ENCODE results near the gene CTNND2.

Gene CTNND2

DNA sequence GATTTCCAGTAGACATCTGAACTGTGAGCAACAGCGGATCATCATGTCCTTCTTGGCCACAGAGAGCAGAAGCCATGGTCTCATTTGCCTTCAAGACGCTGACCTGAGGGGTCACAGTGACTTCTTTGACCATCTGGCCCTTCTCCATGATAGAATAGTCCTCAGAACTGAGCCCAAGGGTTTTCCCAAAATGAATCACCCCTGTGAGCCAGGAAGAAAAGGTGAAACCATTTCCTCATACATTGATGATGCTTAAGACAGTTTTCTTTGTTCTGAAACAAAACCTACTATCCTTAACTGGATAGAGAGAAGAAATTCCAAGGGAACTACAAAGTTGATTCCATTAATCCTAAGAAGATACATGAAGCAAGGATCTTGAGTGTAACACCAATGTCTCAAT is 503.9 kb downstream of the CTNND2 start:
- Histone ChIP-seq H3K79me2 (ENCODE audit: insufficient read depth, low read length) (no peaks in the 10 kb centered on the region), H3K27me3 (ENCODE audit: insufficient read depth, low read length, poor library complexity) (no peaks in the 10 kb centered on the region), H3K9ac (ENCODE audit: low read depth, low read length) (no peak overlapping the region), H3K4me3 (ENCODE audit: low read depth in 1 of 2, low read length in 2 of 2) (no peak overlapping the region), H4K20me1 (ENCODE audit: insufficient read depth, low read length) (no peaks in the 10 kb centered on the region), H2AFZ (ENCODE audit: low read depth, low read length) (no peak overlapping the region), H3K4me1 (ENCODE audit: insufficient read depth, low read length) (no peaks in the 10 kb centered on the region), H3K27ac (ENCODE audit: low read length) (no peak overlapping the region), H3K36me3 (ENCODE audit: insufficient read depth, low read length) (no peaks in the 10 kb centered on the region), H3K9me3 (ENCODE audit: insufficient read depth, low read length, severe bottlenecking) (no peaks in the 10 kb centered on the region), H3K4me2 (ENCODE audit: insufficient read depth, low read length) (no peak overlapping the region)
- DNase-seq (no peak), ATAC-seq (ENCODE audit: insufficient read depth, low read depth) (no peak)
- TF ChIP-seq, protein P1, sequence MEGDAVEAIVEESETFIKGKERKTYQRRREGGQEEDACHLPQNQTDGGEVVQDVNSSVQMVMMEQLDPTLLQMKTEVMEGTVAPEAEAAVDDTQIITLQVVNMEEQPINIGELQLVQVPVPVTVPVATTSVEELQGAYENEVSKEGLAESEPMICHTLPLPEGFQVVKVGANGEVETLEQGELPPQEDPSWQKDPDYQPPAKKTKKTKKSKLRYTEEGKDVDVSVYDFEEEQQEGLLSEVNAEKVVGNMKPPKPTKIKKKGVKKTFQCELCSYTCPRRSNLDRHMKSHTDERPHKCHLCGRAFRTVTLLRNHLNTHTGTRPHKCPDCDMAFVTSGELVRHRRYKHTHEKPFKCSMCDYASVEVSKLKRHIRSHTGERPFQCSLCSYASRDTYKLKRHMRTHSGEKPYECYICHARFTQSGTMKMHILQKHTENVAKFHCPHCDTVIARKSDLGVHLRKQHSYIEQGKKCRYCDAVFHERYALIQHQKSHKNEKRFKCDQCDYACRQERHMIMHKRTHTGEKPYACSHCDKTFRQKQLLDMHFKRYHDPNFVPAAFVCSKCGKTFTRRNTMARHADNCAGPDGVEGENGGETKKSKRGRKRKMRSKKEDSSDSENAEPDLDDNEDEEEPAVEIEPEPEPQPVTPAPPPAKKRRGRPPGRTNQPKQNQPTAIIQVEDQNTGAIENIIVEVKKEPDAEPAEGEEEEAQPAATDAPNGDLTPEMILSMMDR (IDR thresholded peaks at IDR 0.05; ENCODE audit: borderline replicate concordance, extremely low read depth, low read length, poor library complexity, severe bottlenecking) = no peak
- no peak for TF ChIP-seq EZH2 (IDR thresholded peaks at IDR 0.05; ENCODE audit: borderline replicate concordance, low read depth, low read length, severe bottlenecking)

GRCh38 chr5:11398728-11399127 is 505.5 kb downstream of the CTNND2 start:
- no peaks in the 10 kb centered on the region for H3K4me1 ChIP-seq (ENCODE audit: insufficient read depth, low read length)
- TF ChIP-seq, protein P1 (IDR thresholded peaks at IDR 0.05; ENCODE audit: borderline replicate concordance, extremely low read depth, low read length, poor library complexity, severe bottlenecking) = no peak
- no peak for TF ChIP-seq EZH2 (IDR thresholded peaks at IDR 0.05; ENCODE audit: borderline replicate concordance, low read depth, low read length, severe bottlenecking)
- H3K27me3 ChIP-seq (ENCODE audit: insufficient read depth, low read length, poor library complexity) = no peaks in the 10 kb centered on the region
- no peaks in the 10 kb centered on the region for H3K36me3 ChIP-seq (ENCODE audit: insufficient read depth, low read length)
- no peak overlapping the region for H3K4me3 ChIP-seq (ENCODE audit: low read depth in 1 of 2, low read length in 2 of 2)
- no peak overlapping the region for H3K27ac ChIP-seq (ENCODE audit: low read length)
- no peak overlapping the region for H3K4me2 ChIP-seq (ENCODE audit: insufficient read depth, low read length)
- H3K9ac ChIP-seq (ENCODE audit: low read depth, low read length) = no peak overlapping the region
- ATAC-seq (ENCODE audit: insufficient read depth, low read depth) = no peak
- no peaks in the 10 kb centered on the region for H3K79me2 ChIP-seq (ENCODE audit: insufficient read depth, low read length)
- H2AFZ ChIP-seq (ENCODE audit: low read depth, low read length) = no peak overlapping the region
- no peaks in the 10 kb centered on the region for H3K9me3 ChIP-seq (ENCODE audit: insufficient read depth, low read length, severe bottlenecking)
- H4K20me1 ChIP-seq (ENCODE audit: insufficient read depth, low read length) = no peaks in the 10 kb centered on the region
- DNase-seq = no peak

- H3K4me1 ChIP-seq (ENCODE audit: insufficient read depth, low read length) = no peaks in the 10 kb centered on the region
- H3K4me2 ChIP-seq (ENCODE audit: insufficient read depth, low read length) = no peak overlapping the region
- ATAC-seq (ENCODE audit: insufficient read depth, low read depth) (no peak), DNase-seq (no peak)
- H3K27ac ChIP-seq (ENCODE audit: low read length) = no peak overlapping the region
- no peaks in the 10 kb centered on the region for H3K27me3 ChIP-seq (ENCODE audit: insufficient read depth, low read length, poor library complexity)
- no peaks in the 10 kb centered on the region for H3K79me2 ChIP-seq (ENCODE audit: insufficient read depth, low read length)
- TF ChIP-seq, protein P1 (IDR thresholded peaks at IDR 0.05; ENCODE audit: borderline replicate concordance, extremely low read depth, low read length, poor library complexity, severe bottlenecking) = no peak
- no peak for TF ChIP-seq EZH2 (IDR thresholded peaks at IDR 0.05; ENCODE audit: borderline replicate concordance, low read depth, low read length, severe bottlenecking)
- H3K9me3 ChIP-seq (ENCODE audit: insufficient read depth, low read length, severe bottlenecking) = no peaks in the 10 kb centered on the region
- no peak overlapping the region for H3K9ac ChIP-seq (ENCODE audit: low read depth, low read length)
- H3K4me3 ChIP-seq (ENCODE audit: low read depth in 1 of 2, low read length in 2 of 2) = no peak overlapping the region
- H3K36me3 ChIP-seq (ENCODE audit: insufficient read depth, low read length) = no peaks in the 10 kb centered on the region
- H2AFZ ChIP-seq (ENCODE audit: low read depth, low read length) = no peak overlapping the region
- H4K20me1 ChIP-seq (ENCODE audit: insufficient read depth, low read length) = no peaks in the 10 kb centered on the region
Observed at GRCh38 chr5:11397549-11397948, 506.7 kb downstream of the CTNND2 start.

DNA sequence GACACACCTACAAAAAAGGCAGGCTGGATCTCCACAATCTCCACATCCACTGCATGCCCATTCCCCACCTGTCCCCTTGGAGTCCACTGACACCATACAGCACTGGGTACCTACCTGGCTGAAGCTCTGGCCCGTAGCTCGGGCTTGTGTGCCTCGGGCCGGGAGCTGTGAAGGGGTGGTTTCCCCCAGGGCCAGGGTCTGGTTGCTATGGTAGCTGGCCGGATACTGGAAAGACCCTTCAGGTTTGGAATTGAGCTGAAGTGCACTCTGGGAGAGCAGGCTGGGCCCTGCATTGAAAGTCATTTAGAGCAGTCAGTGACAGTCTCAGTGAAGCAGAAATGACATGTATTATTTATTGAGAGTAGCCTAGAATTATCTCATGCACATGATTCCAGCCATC is 507.3 kb downstream of the CTNND2 start:
- ATAC-seq (ENCODE audit: insufficient read depth, low read depth) (no peak), DNase-seq (no peak)
- Histone ChIP-seq H3K9me3 (ENCODE audit: insufficient read depth, low read length, severe bottlenecking) (no peaks in the 10 kb centered on the region), H2AFZ (ENCODE audit: low read depth, low read length) (no peak overlapping the region), H3K27ac (ENCODE audit: low read length) (no peak overlapping the region), H3K4me2 (ENCODE audit: insufficient read depth, low read length) (no peak overlapping the region), H3K4me1 (ENCODE audit: insufficient read depth, low read length) (no peaks in the 10 kb centered on the region), H4K20me1 (ENCODE audit: insufficient read depth, low read length) (no peaks in the 10 kb centered on the region), H3K4me3 (ENCODE audit: low read depth in 1 of 2, low read length in 2 of 2) (no peak overlapping the region), H3K9ac (ENCODE audit: low read depth, low read length) (no peak overlapping the region), H3K27me3 (ENCODE audit: insufficient read depth, low read length, poor library complexity) (no peaks in the 10 kb centered on the region), H3K79me2 (ENCODE audit: insufficient read depth, low read length) (no peaks in the 10 kb centered on the region), H3K36me3 (ENCODE audit: insufficient read depth, low read length) (no peaks in the 10 kb centered on the region)
- TF ChIP-seq, protein P1 (IDR thresholded peaks at IDR 0.05; ENCODE audit: borderline replicate concordance, extremely low read depth, low read length, poor library complexity, severe bottlenecking) = no peak
- no peak for TF ChIP-seq EZH2 (IDR thresholded peaks at IDR 0.05; ENCODE audit: borderline replicate concordance, low read depth, low read length, severe bottlenecking)

All from DND-41 (cell line).